Endometrium (tissue), 2 donors: ENCODE results near the gene SNAPC5.

Source experiments
- FAIRE-seq: peaks from 2 replicates; lab custom pipeline; 2012; peaks lifted over from hg19 to GRCh38; lab: Jason Lieb, UNC
- donor health status: control.
- donor health status: control.

SNAPC5 gene

GRCh38 chr15:66454143-66454542 is 43.4 kb downstream of the SNAPC5 start:
- no peak for FAIRE-seq

GRCh38 chr15:66452971-66453580 is 44.5 kb downstream of the SNAPC5 start:
- no peak for FAIRE-seq

GRCh38 chr15:66452420-66452819 is 45.1 kb downstream of the SNAPC5 start:
- no peak for FAIRE-seq
